ENCODE data around the gene ASIC5. TPM values are rescaled to one million over a fixed set of nuclear protein-coding genes. Genes with fewer than 3 reads are reported as not detected.

The ASIC5 gene
- total and polyA plus RNA-seq, 2 experiments from 2014 or later = not detected

GRCh38 chr4:155904331-155904730 is 38.3 kb upstream of the ASIC5 start:
- peaks cover 5% of the 10 kb centered on the region for H3K79me2 ChIP-seq
- no peak overlapping the region for H3K4me3 ChIP-seq
- peaks cover 25% of the 10 kb centered on the region for H3K4me1 ChIP-seq (ENCODE audit: insufficient read depth)
- H3K9me2 ChIP-seq (replicated peaks; ENCODE audit: insufficient read depth) = no peaks in the 10 kb centered on the region
- TF ChIP-seq CTCF (IDR thresholded peaks at IDR 0.05; ENCODE audit: poor library complexity) = no peak
- TF ChIP-seq EZH2 (IDR thresholded peaks at IDR 0.05; ENCODE audit: borderline replicate concordance) = no peak
- no peak for TF ChIP-seq EZH2phosphoT487 (IDR thresholded peaks at IDR 0.05; ENCODE audit: low read depth, severe bottlenecking, unreplicated experiment)
- no peaks in the 10 kb centered on the region for H3K36me3 ChIP-seq (replicated peaks; ENCODE audit: insufficient read depth, low read depth)
- WGBS (ENCODE audit: low lambda C conversion rate, missing lambda C conversion rate) = 17% methylated on average over 3 of the region's 3 CpGs
- no peaks in the 10 kb centered on the region for H3K9me3 ChIP-seq (ENCODE audit: low read depth)
- no peaks in the 10 kb centered on the region for H4K20me1 ChIP-seq (ENCODE audit: insufficient read depth, poor library complexity, severe bottlenecking)
- peak overlapping the region; percentile 57 for H3K4me2 ChIP-seq
- peak overlapping the region; percentile 67 for H3K27ac ChIP-seq
- DNase-seq (ENCODE audit: low spot score) = no peak
- H2AFZ ChIP-seq = no peak overlapping the region
- H3K27me3 ChIP-seq = no peaks in the 10 kb centered on the region

- Histone ChIP-seq H2AFZ (no peak within 1 kb of the TSS), H3K27me3 (no peaks in the 10 kb centered on the region), H3K27ac (peak within 1 kb of the TSS; percentile 67), H3K36me3 (replicated peaks; ENCODE audit: insufficient read depth, low read depth) (no peaks in the 10 kb centered on the region), H3K4me3 (no peak within 1 kb of the TSS), H3K4me1 (ENCODE audit: insufficient read depth) (peaks cover 25% of the 10 kb centered on the region), H3K4me2 (peak within 1 kb of the TSS; percentile 57), H4K20me1 (ENCODE audit: insufficient read depth, poor library complexity, severe bottlenecking) (no peaks in the 10 kb centered on the region), H3K9me2 (replicated peaks; ENCODE audit: insufficient read depth) (no peaks in the 10 kb centered on the region), H3K79me2 (peaks cover 5% of the 10 kb centered on the region), H3K9me3 (ENCODE audit: low read depth) (no peaks in the 10 kb centered on the region)
- DNase-seq (ENCODE audit: low spot score) = peak; percentile 21
- WGBS (ENCODE audit: low lambda C conversion rate, missing lambda C conversion rate) = 30% methylated on average over 1 of the region's 1 CpG
- TF ChIP-seq EZH2 (IDR thresholded peaks at IDR 0.05; ENCODE audit: borderline replicate concordance) (no peak), EZH2phosphoT487 (IDR thresholded peaks at IDR 0.05; ENCODE audit: low read depth, severe bottlenecking, unreplicated experiment) (no peak), CTCF (IDR thresholded peaks at IDR 0.05; ENCODE audit: poor library complexity) (no peak)
Observed at GRCh38 chr4:155903453-155903852, 37.4 kb upstream of the ASIC5 start, which contains the start of gene TDO2. Gene TDO2, plus strand, starts transcription at chr4:155903696. Its CDS starts 63 bp downstream, at chr4:155903759.

- Histone ChIP-seq H3K4me3 (no peak overlapping the region), H3K9me3 (ENCODE audit: low read depth) (no peaks in the 10 kb centered on the region), H3K27ac (peak overlapping the region; percentile 12), H3K36me3 (replicated peaks; ENCODE audit: insufficient read depth, low read depth) (no peaks in the 10 kb centered on the region), H3K4me1 (ENCODE audit: insufficient read depth) (peaks cover 14% of the 10 kb centered on the region), H3K79me2 (peaks cover 4% of the 10 kb centered on the region), H3K9me2 (replicated peaks; ENCODE audit: insufficient read depth) (no peaks in the 10 kb centered on the region), H3K4me2 (no peak overlapping the region), H3K27me3 (no peaks in the 10 kb centered on the region), H4K20me1 (ENCODE audit: insufficient read depth, poor library complexity, severe bottlenecking) (no peaks in the 10 kb centered on the region), H2AFZ (no peak overlapping the region)
- WGBS (ENCODE audit: low lambda C conversion rate, missing lambda C conversion rate) = 84% methylated on average over 2 of the region's 2 CpGs
- no peak for TF ChIP-seq EZH2 (IDR thresholded peaks at IDR 0.05; ENCODE audit: borderline replicate concordance)
- TF ChIP-seq CTCF (IDR thresholded peaks at IDR 0.05; ENCODE audit: poor library complexity) = no peak
- no peak for TF ChIP-seq EZH2phosphoT487 (IDR thresholded peaks at IDR 0.05; ENCODE audit: low read depth, severe bottlenecking, unreplicated experiment)
- DNase-seq (ENCODE audit: low spot score) = no peak
Observed at GRCh38 chr4:155901013-155901412, 34.9 kb upstream of the ASIC5 start.

Data from hepatocyte (in vitro differentiated cells).